Fibroblast of mammary gland (primary cell): ENCODE data around the gene TPP2.

Experiments used
- DNase-seq: peaks from one replicate; pipeline ENCODE4 v3.0.0-alpha.2; 2010; ENCODE audit warnings: low read depth
- H3K4me3 ChIP-seq: 2 replicates; pipeline ENCODE4 v1.5.1; 2011; ENCODE audit warnings: low read depth, mild to moderate bottlenecking, low read length, moderate library complexity; ENCODE audit not compliant: control insufficient read depth
- TF ChIP-seq, protein P1 (sequence below): conservative IDR thresholded peaks from 2 replicates; pipeline ENCODE4 v1.5.1; 2011; ENCODE audit warnings: low read depth, low read length, inconsistent platforms; ENCODE audit not compliant: control insufficient read depth, insufficient read depth

The TPP2 gene

GRCh38 chr13:102693776-102694175 is 97.0 kb downstream of the TPP2 start:
- H3K4me3 ChIP-seq = no peak overlapping the region
- TF ChIP-seq, protein P1, sequence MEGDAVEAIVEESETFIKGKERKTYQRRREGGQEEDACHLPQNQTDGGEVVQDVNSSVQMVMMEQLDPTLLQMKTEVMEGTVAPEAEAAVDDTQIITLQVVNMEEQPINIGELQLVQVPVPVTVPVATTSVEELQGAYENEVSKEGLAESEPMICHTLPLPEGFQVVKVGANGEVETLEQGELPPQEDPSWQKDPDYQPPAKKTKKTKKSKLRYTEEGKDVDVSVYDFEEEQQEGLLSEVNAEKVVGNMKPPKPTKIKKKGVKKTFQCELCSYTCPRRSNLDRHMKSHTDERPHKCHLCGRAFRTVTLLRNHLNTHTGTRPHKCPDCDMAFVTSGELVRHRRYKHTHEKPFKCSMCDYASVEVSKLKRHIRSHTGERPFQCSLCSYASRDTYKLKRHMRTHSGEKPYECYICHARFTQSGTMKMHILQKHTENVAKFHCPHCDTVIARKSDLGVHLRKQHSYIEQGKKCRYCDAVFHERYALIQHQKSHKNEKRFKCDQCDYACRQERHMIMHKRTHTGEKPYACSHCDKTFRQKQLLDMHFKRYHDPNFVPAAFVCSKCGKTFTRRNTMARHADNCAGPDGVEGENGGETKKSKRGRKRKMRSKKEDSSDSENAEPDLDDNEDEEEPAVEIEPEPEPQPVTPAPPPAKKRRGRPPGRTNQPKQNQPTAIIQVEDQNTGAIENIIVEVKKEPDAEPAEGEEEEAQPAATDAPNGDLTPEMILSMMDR = no peak
- peak; percentile 60 for DNase-seq

DNA sequence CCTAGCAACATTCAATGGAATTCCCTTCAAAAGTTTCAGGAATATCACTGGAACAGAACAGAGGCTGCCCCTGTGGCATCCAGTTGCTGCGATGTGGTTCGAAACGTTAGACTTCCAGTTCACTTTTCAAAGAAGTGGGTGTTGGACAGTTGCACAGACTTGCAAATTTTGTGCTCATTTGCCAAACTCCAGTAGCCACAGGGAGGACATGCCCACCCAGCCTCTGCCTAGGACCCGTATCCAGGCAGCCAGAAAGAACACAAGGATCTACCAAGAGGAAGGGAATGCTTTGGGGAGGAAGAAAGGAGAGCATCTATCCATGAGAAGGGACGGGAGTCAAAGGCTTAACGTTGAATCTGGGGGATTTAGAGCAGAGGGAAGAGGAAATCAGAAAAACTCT is 98.2 kb downstream of the TPP2 start, which contains the start of gene METTL21C:
Gene METTL21C (minus strand): TSS at position 108 of the 400 bp plus-strand sequence. CDS start 546 bp downstream, outside the sequence.
- H3K4me3 ChIP-seq = no peak within 1 kb of the TSS
- no peak for DNase-seq
- TF ChIP-seq, protein P1 = no peak

DNA sequence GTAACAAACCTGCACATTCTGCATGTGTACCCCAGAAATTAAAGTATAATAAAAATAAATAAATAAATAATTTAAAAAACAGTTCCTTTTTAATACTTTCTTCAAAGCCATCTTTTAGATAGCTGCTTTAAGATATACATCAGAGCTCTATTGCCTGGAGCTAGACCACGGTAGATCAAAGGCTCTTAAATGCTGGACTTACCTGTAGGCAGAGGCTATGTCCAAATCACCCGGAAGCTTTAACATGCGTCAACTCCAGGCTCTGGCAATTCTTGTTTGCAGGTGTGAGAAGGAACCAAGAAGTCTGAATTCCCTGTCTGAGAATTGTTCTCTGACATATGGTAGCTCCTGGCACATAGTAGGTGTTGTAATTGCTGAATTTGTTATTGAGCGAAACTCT is 99.7 kb downstream of the TPP2 start:
- TF ChIP-seq, protein P1 = no peak
- no peak overlapping the region for H3K4me3 ChIP-seq
- DNase-seq = no peak

- no peak for DNase-seq
- TF ChIP-seq, protein P1 = no peak
- H3K4me3 ChIP-seq = no peak overlapping the region
These were observed 100.5 kb downstream of the TPP2 start for GRCh38 chr13:102697264-102697663.

- H3K4me3 ChIP-seq = no peak overlapping the region
- TF ChIP-seq, protein P1 = no peak
- no peak for DNase-seq
These were observed 101.3 kb downstream of the TPP2 start for GRCh38 chr13:102697929-102698648.

DNA sequence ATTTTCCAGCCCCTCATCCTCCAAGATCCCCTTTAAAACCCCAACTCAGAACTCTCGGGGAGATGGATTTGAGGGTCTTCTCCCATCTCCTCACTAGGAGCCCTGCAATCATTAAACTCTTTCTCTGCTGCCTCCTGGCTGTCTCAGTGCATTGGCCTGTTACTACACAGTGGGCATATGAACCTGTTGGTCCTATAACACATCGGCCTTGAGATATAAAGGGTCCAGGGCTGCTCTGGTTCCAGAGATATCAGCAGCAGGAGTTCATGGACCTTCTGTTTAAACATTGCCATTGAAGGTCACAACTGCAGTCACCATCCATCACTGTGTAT is 101.8 kb downstream of the TPP2 start:
- no peak for DNase-seq
- TF ChIP-seq, protein P1 = no peak

More for the DNA sequence above, 101.8 kb downstream of the TPP2 start:
- no peak overlapping the region for H3K4me3 ChIP-seq
